Panc1 (cell line): Measurements from ENCODE around the gene POLR3H.

Experiments used
- POLR2AphosphoS5 ChIP-seq: IDR thresholded peaks from 2 replicates; pipeline ENCODE4 v1.6.1; 2012; ENCODE audit warnings: mild to moderate bottlenecking, low read depth, low read length, moderate library complexity
- SIN3A ChIP-seq: IDR thresholded peaks from 2 replicates; pipeline ENCODE4 v1.6.1; 2012; ENCODE audit warnings: low read depth, mild to moderate bottlenecking, low read length, moderate library complexity, borderline replicate concordance; ENCODE audit not compliant: insufficient read depth
- TCF7L2 ChIP-seq: IDR thresholded peaks from 2 replicates; pipeline ENCODE4 v1.6.1; 2011; ENCODE audit warnings: mild to moderate bottlenecking, low read depth, low read length, inconsistent platforms
- TF ChIP-seq, protein P1 (sequence below): fragments of 450-650 bp; IDR thresholded peaks from 2 replicates; pipeline ENCODE4 v1.5.1; 2017; ENCODE audit warnings: mild to moderate bottlenecking
- TF ChIP-seq, protein P2 (sequence below), 2 experiments: IDR thresholded peaks; 2 replicates each; pipeline ENCODE4 v1.6.1; 2011 to 2012; ENCODE audit warnings: low read depth in 2 of 2, control low read depth in 1 of 2, low read length in 1 of 2, mild to moderate bottlenecking in 1 of 2, moderate library complexity in 1 of 2; ENCODE audit not compliant: insufficient read depth in 1 of 2

DNA sequence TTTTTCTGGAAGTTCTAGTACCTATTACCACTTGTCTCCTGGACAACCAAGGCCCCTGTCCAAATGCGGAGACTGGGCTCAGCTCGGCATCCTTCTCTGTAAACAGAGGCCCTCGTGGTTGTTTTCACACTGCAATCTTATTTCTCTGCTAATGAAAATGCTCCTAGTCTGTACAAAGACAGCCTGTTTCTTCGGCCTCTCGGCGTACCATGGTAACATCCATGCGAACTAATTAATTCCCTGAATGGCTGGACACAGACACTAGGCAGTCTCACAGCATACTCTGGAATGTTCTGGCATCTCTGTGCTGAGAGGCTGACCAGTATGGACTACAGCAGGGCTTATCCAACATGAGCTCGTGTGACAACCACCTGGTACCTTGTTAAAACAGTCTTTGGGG, 5.7 kb downstream of the POLR3H start:
- TF ChIP-seq, protein P1, sequence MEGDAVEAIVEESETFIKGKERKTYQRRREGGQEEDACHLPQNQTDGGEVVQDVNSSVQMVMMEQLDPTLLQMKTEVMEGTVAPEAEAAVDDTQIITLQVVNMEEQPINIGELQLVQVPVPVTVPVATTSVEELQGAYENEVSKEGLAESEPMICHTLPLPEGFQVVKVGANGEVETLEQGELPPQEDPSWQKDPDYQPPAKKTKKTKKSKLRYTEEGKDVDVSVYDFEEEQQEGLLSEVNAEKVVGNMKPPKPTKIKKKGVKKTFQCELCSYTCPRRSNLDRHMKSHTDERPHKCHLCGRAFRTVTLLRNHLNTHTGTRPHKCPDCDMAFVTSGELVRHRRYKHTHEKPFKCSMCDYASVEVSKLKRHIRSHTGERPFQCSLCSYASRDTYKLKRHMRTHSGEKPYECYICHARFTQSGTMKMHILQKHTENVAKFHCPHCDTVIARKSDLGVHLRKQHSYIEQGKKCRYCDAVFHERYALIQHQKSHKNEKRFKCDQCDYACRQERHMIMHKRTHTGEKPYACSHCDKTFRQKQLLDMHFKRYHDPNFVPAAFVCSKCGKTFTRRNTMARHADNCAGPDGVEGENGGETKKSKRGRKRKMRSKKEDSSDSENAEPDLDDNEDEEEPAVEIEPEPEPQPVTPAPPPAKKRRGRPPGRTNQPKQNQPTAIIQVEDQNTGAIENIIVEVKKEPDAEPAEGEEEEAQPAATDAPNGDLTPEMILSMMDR: no peak
- TF ChIP-seq, protein P2, sequence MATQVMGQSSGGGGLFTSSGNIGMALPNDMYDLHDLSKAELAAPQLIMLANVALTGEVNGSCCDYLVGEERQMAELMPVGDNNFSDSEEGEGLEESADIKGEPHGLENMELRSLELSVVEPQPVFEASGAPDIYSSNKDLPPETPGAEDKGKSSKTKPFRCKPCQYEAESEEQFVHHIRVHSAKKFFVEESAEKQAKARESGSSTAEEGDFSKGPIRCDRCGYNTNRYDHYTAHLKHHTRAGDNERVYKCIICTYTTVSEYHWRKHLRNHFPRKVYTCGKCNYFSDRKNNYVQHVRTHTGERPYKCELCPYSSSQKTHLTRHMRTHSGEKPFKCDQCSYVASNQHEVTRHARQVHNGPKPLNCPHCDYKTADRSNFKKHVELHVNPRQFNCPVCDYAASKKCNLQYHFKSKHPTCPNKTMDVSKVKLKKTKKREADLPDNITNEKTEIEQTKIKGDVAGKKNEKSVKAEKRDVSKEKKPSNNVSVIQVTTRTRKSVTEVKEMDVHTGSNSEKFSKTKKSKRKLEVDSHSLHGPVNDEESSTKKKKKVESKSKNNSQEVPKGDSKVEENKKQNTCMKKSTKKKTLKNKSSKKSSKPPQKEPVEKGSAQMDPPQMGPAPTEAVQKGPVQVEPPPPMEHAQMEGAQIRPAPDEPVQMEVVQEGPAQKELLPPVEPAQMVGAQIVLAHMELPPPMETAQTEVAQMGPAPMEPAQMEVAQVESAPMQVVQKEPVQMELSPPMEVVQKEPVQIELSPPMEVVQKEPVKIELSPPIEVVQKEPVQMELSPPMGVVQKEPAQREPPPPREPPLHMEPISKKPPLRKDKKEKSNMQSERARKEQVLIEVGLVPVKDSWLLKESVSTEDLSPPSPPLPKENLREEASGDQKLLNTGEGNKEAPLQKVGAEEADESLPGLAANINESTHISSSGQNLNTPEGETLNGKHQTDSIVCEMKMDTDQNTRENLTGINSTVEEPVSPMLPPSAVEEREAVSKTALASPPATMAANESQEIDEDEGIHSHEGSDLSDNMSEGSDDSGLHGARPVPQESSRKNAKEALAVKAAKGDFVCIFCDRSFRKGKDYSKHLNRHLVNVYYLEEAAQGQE (IDR thresholded peaks at IDR 0.05; ENCODE audit: insufficient read depth in 1 of 2, low read depth in 2 of 2, low read length in 1 of 2): no peak
- TF ChIP-seq POLR2AphosphoS5: no peak
- no peak for TF ChIP-seq SIN3A
- TF ChIP-seq TCF7L2: no peak
